IMR-90 (cell line): ENCODE measurements around the gene KCNMB2. TPM values are rescaled to one million over a fixed set of nuclear protein-coding genes. Genes with fewer than 3 reads are reported as not detected.

ENCODE experiments used
- ATAC-seq: fragments of 200-7000 bp; cut with Tn5 transposase; 2 replicates; pipeline ENCODE4 v1.9.1; 2020; ENCODE audit warnings: low read depth, mild to moderate bottlenecking, moderate library complexity
- BruUV-seq: library from RNA; stranded (reverse); fragments of 400-500 nt; replicated peaks from 2 replicates; lab custom pipeline; 2021; lab: Mats Ljungman, UMichigan
- CTCF ChIA-PET: fragments of 300-600 bp; formaldehyde crosslinking; extraction: SDS; loops from one replicate; lab custom pipeline; 2021; ENCODE audit warnings: antibody characterized with exemption; lab: Yijun Ruan, JAX
- POLR2A ChIA-PET: fragments of 300-600 bp; sonication (Branson Sonifier 250); formaldehyde crosslinking; loops from one replicate; lab custom pipeline; 2022; ENCODE audit warnings: antibody characterized with exemption; ENCODE audit not compliant: unreplicated experiment; lab: Charles Lee
- DNase-seq: peaks from one replicate; pipeline ENCODE4 v3.0.0; 2013
- H2AFZ ChIP-seq: replicated peaks from 2 replicates; pipeline ENCODE3; 2013; ENCODE audit warnings: low read length, mild to moderate bottlenecking; ENCODE audit not compliant: poor library complexity
- H2AK5ac ChIP-seq: 2 replicates; pipeline ENCODE4 v1.6.1; 2013; ENCODE audit warnings: low read depth, low read length, inconsistent platforms
- H2AK9ac ChIP-seq: replicated peaks from 2 replicates; pipeline ENCODE3; 2013; ENCODE audit warnings: mild to moderate bottlenecking, low read depth, low read length, moderate library complexity; ENCODE audit not compliant: poor library complexity
- H2BK120ac ChIP-seq: 2 replicates; pipeline ENCODE4 v1.6.1; 2013; ENCODE audit warnings: low read depth, low read length, inconsistent platforms
- H2BK15ac ChIP-seq: 3 replicates; pipeline ENCODE4 v1.6.1; 2013; ENCODE audit warnings: low read depth, low read length, inconsistent platforms
- H2BK20ac ChIP-seq: 2 replicates; pipeline ENCODE4 v1.6.1; 2013; ENCODE audit warnings: low read depth, mild to moderate bottlenecking, inconsistent platforms, low read length, moderate library complexity
- H2BK5ac ChIP-seq: 2 replicates; pipeline ENCODE4 v1.6.1; 2013; ENCODE audit warnings: mild to moderate bottlenecking, low read depth, low read length, inconsistent platforms; ENCODE audit not compliant: poor library complexity, severe bottlenecking
- H3K14ac ChIP-seq: replicated peaks from 2 replicates; pipeline ENCODE4 v1.6.1; 2013; ENCODE audit warnings: low read depth, low read length, inconsistent platforms
- H3K18ac ChIP-seq: 2 replicates; pipeline ENCODE4 v1.6.1; 2013; ENCODE audit warnings: low read depth, low read length, control low read depth
- H3K23ac ChIP-seq: 2 replicates; pipeline ENCODE4 v1.6.1; 2013; ENCODE audit warnings: low read depth, low read length, inconsistent platforms
- H3K27ac ChIP-seq: 2 replicates; pipeline ENCODE4 v1.5.1; 2013; ENCODE audit warnings: mild to moderate bottlenecking, control low read depth, low read length; ENCODE audit not compliant: insufficient read depth
- H3K27me3 ChIP-seq: 2 replicates; pipeline ENCODE4 v1.6.1; 2013; ENCODE audit warnings: low read length; ENCODE audit not compliant: control insufficient read depth, insufficient read depth
- H3K36me3 ChIP-seq: 2 replicates; pipeline ENCODE4 v1.6.1; 2013; ENCODE audit warnings: low read length, mixed read lengths; ENCODE audit not compliant: control insufficient read depth, insufficient read depth
- H3K4ac ChIP-seq: 2 replicates; pipeline ENCODE4 v1.6.1; 2013; ENCODE audit warnings: low read depth, low read length, inconsistent platforms
- H3K4me1 ChIP-seq: 2 replicates; pipeline ENCODE4 v1.6.1; 2013; ENCODE audit warnings: low read length, mixed read lengths; ENCODE audit not compliant: control insufficient read depth, insufficient read depth
- H3K4me2 ChIP-seq: 2 replicates; pipeline ENCODE4 v1.6.1; 2013; ENCODE audit warnings: low read depth, mild to moderate bottlenecking, control low read depth, low read length, moderate library complexity
- H3K4me3 ChIP-seq: 2 replicates; pipeline ENCODE4 v1.5.1; 2013; ENCODE audit warnings: low read depth, mild to moderate bottlenecking, control low read depth, low read length, moderate library complexity; ENCODE audit not compliant: insufficient read depth
- H3K56ac ChIP-seq: 2 replicates; pipeline ENCODE4 v1.6.1; 2013; ENCODE audit warnings: low read length, inconsistent platforms; ENCODE audit not compliant: insufficient read depth; ENCODE audit errors: extremely low read depth
- H3K79me1 ChIP-seq, 2 experiments: 2 replicates each; pipeline ENCODE4 v1.6.1; 2013; ENCODE audit warnings: low read length in 2 of 2, inconsistent platforms in 1 of 2, low read depth in 1 of 2
- H3K9ac ChIP-seq: 2 replicates; pipeline ENCODE4 v1.6.1; 2013; ENCODE audit warnings: low read depth, low read length, control low read depth
- H3K9me1 ChIP-seq: 2 replicates; pipeline ENCODE4 v1.6.1; 2013; ENCODE audit warnings: low read length, inconsistent platforms; ENCODE audit not compliant: insufficient read depth
- H3K9me3 ChIP-seq: 2 replicates; pipeline ENCODE4 v1.6.1; 2013; ENCODE audit warnings: low read length; ENCODE audit not compliant: control insufficient read depth, insufficient read depth
- H4K20me1 ChIP-seq: 2 replicates; pipeline ENCODE4 v1.6.1; 2013; ENCODE audit warnings: low read length, inconsistent platforms; ENCODE audit not compliant: insufficient read depth
- H4K5ac ChIP-seq: 2 replicates; pipeline ENCODE4 v1.6.1; 2013; ENCODE audit warnings: mild to moderate bottlenecking, low read depth, low read length, control low read depth
- H4K8ac ChIP-seq, 2 experiments: 2 replicates each; pipeline ENCODE4 v1.6.1; 2013; ENCODE audit warnings: low read depth in 2 of 2, low read length in 2 of 2, control low read depth in 1 of 2, inconsistent platforms in 1 of 2
- H4K91ac ChIP-seq: 2 replicates; pipeline ENCODE4 v1.6.1; 2013; ENCODE audit warnings: low read depth, low read length, inconsistent platforms; ENCODE audit not compliant: insufficient read depth
- BHLHE40 ChIP-seq: fragments of 150-350 bp; IDR thresholded peaks from 2 replicates; pipeline ENCODE4 v1.6.1; 2016; ENCODE audit warnings: mild to moderate bottlenecking, low read depth, low read length
- CEBPB ChIP-seq: IDR thresholded peaks from 2 replicates; pipeline ENCODE4 v1.6.1; 2012; ENCODE audit warnings: low read depth, low read length, improper control_type of control experiment
- CTCF ChIP-seq: conservative IDR thresholded peaks from 2 replicates; pipeline ENCODE4 v1.5.1; 2012; ENCODE audit warnings: mild to moderate bottlenecking, low read depth, low read length, improper control_type of control experiment
- ELK1 ChIP-seq: fragments of 150-350 bp; IDR thresholded peaks from 2 replicates; pipeline ENCODE4 v1.6.1; 2016; ENCODE audit warnings: low read depth, mild to moderate bottlenecking, low read length, moderate library complexity, borderline replicate concordance
- FOS ChIP-seq: fragments of 150-350 bp; IDR thresholded peaks from 2 replicates; pipeline ENCODE4 v1.6.1; 2016; ENCODE audit warnings: low read depth, low read length
- MAFK ChIP-seq: IDR thresholded peaks from 2 replicates; pipeline ENCODE4 v1.6.1; 2012; ENCODE audit warnings: low read depth, low read length, improper control_type of control experiment
- MAZ ChIP-seq: IDR thresholded peaks from 2 replicates; pipeline ENCODE4 v1.6.1; 2012; ENCODE audit warnings: low read depth, mild to moderate bottlenecking, low read length, improper control_type of control experiment, moderate library complexity, borderline replicate concordance
- MXI1 ChIP-seq: IDR thresholded peaks from 2 replicates; pipeline ENCODE4 v1.6.1; 2012; ENCODE audit warnings: low read depth, mild to moderate bottlenecking, low read length, moderate library complexity, borderline replicate concordance
- NFE2L2 ChIP-seq: fragments of 150-350 bp; IDR thresholded peaks from 2 replicates; pipeline ENCODE4 v1.6.1; 2016; ENCODE audit warnings: low read depth, mild to moderate bottlenecking, low read length
- POLR2A ChIP-seq: IDR thresholded peaks from 2 replicates; pipeline ENCODE4 v1.6.1; 2012; ENCODE audit warnings: mild to moderate bottlenecking, low read depth, low read length
- RAD21 ChIP-seq: IDR thresholded peaks from 2 replicates; pipeline ENCODE4 v1.6.1; 2012; ENCODE audit warnings: low read length, improper control_type of control experiment
- RCOR1 ChIP-seq: IDR thresholded peaks from 2 replicates; pipeline ENCODE4 v1.6.1; 2012; ENCODE audit warnings: mild to moderate bottlenecking, low read length, improper control_type of control experiment; ENCODE audit not compliant: insufficient replicate concordance
- RFX5 ChIP-seq: IDR thresholded peaks from 2 replicates; pipeline ENCODE4 v1.8.0; 2012; ENCODE audit warnings: low read depth, mild to moderate bottlenecking, low read length, moderate library complexity
- SMC3 ChIP-seq: fragments of 150-350 bp; IDR thresholded peaks from 2 replicates; pipeline ENCODE4 v1.6.1; 2016; ENCODE audit warnings: low read depth, mild to moderate bottlenecking, antibody characterized with exemption, low read length, moderate library complexity
- USF2 ChIP-seq: fragments of 150-350 bp; IDR thresholded peaks from 2 replicates; pipeline ENCODE4 v1.6.1; 2017; ENCODE audit warnings: mild to moderate bottlenecking, antibody characterized with exemption, low read length, low read depth
- WGBS, 2 experiments: methylation state at CpG; one replicate each; pipeline versions ENCODE4 v1.1.5 to v1.1.7; 2013; ENCODE audit warnings: missing lambda C conversion rate in 2 of 2; ENCODE audit not compliant: insufficient read length in 1 of 2; ENCODE audit errors: extremely low coverage in 2 of 2; 5-methylcytosine and 5-hydroxymethylcytosine counted together
- dilution Hi-C: fragments of 300-500 bp; cut with HindIII; formaldehyde crosslinking; loops from one replicate; pipeline ENCODE4 v1.14.3; 2018; ENCODE audit warnings: low sequenced_read_pairs; ENCODE audit not compliant: unreplicated experiment
- in situ Hi-C: fragments of 300-500 bp; cut with MboI; formaldehyde crosslinking; loops from 3 replicates; pipeline ENCODE4 v1.14.3; 2019; ENCODE audit warnings: low sequenced_read_pairs, inconsistent platforms, mixed read lengths
- intact Hi-C: fragments of 100-400 bp; cut with micrococcal nuclease; formaldehyde crosslinking; loops from 2 replicates; pipeline ENCODE4 v1.10.0; 2022
- polyA plus RNA-seq, 3 experiments: library from polyadenylated mRNA; depleted of rRNA; stranded (reverse); fragments of >200 nt; gene quantifications; 2 replicates each; pipeline ENCODE4 v1.2.3, GENCODE V29; 2012; ENCODE audit warnings: low replicate concordance in 1 of 3
- total RNA-seq: library from RNA; depleted of rRNA; stranded (reverse); fragments of >200 nt; gene quantifications from 2 replicates; pipeline ENCODE4 v1.2.3, GENCODE V29; 2012

The KCNMB2 gene
- total and polyA plus RNA-seq, 2 of the 4 experiments (the other 2 are of a cell fraction): not detected

GRCh38 chr3:178718995-178719635 is 182.9 kb downstream of the KCNMB2 start:
- Histone ChIP-seq H3K4ac (no peak overlapping the region), H3K36me3 (no peaks in the 10 kb centered on the region), H3K56ac (no peak overlapping the region), H3K27me3 (no peaks in the 10 kb centered on the region), H3K79me1 (no peaks in the 10 kb centered on the region), H2BK15ac (no peak overlapping the region), H3K9ac (no peak overlapping the region), H3K9me1 (0 out of 2 replicates have a peak, but pooled peaks cover 2% of the 10 kb centered on the region), H4K20me1 (no peaks in the 10 kb centered on the region), H2AFZ (no peak overlapping the region), H3K18ac (no peak overlapping the region), H3K27ac (no peak overlapping the region), H4K91ac (no peak overlapping the region), H3K4me2 (no peak overlapping the region), H3K9me3 (no peaks in the 10 kb centered on the region), H4K5ac (no peak overlapping the region), H3K23ac (no peak overlapping the region), H2BK120ac (no peak overlapping the region), H4K8ac (no peak overlapping the region), H2AK9ac (no peak overlapping the region), H3K14ac (no peak overlapping the region), H3K4me3 (no peak overlapping the region), H2BK5ac (no peak overlapping the region), H2AK5ac (no peak overlapping the region), H2BK20ac (no peak overlapping the region), H3K4me1 (peaks cover 4% of the 10 kb centered on the region; the same call in 1 of the 2 replicates)
- in situ Hi-C loops (no loop called here), dilution Hi-C loops (no loop called here), intact Hi-C loops (no loop called here)
- DNase-seq (no peak), ATAC-seq (no peak)
- ChIA-PET POLR2A (no interaction called here), CTCF (no interaction called here)
- no CpG with 5 or more reads among the region's 1 CpG for WGBS, 2 experiments
- no peak for TF ChIP-seq RFX5
- TF ChIP-seq CEBPB: no peak
- no peak for TF ChIP-seq POLR2A
- no peak for TF ChIP-seq MAZ
- TF ChIP-seq CTCF: no peak
- TF ChIP-seq SMC3: no peak
- no peak for TF ChIP-seq FOS
- TF ChIP-seq MAFK: no peak
- TF ChIP-seq NFE2L2: no peak
- no peak for TF ChIP-seq BHLHE40
- no peak for TF ChIP-seq USF2
- no peak for TF ChIP-seq MXI1
- no peak for TF ChIP-seq RCOR1
- TF ChIP-seq ELK1: no peak
- TF ChIP-seq RAD21: no peak
- BruUV-seq: no TSS peak
